Stimulated activated CD8-positive, alpha-beta memory T cell treated with anti-CD3 and anti-CD28 coated beads, Interleukin-7, amount 100 ng/mL, for 1 hour (primary cell): ENCODE measurements around the gene CEP250.
"Not testable (repeated sequence)": the region's sequence is repeated elsewhere in the genome, so short reads cannot be mapped to it uniquely, and the experiment has no call there.

Experiments used
- DNase-seq, 2 donors: peaks; one replicate each; pipeline ENCODE4 v3.0.0-alpha.2; 2020; ENCODE audit warnings: low read depth in 2 of 2

CEP250 gene

GRCh38 chr20:35456700-35457099 lies 1.3 kb downstream of the CEP250 start:
- not testable (repeated sequence) for DNase-seq

- not testable (repeated sequence) for DNase-seq
These were observed 2.1 kb downstream of the CEP250 start for GRCh38 chr20:35457539-35457938.

GRCh38 chr20:35458388-35458787 lies 3.0 kb downstream of the CEP250 start:
- no peak for DNase-seq

GRCh38 chr20:35461620-35462019 lies 6.2 kb downstream of the CEP250 start:
- no peak for DNase-seq

GRCh38 chr20:35462351-35462750 lies 7.0 kb downstream of the CEP250 start:
- no peak for DNase-seq

- DNase-seq = peak in 1 of 2 donors; percentile 27
These were observed 8.3 kb downstream of the CEP250 start for GRCh38 chr20:35463455-35464300.

- DNase-seq = no peak
These were observed 10.6 kb downstream of the CEP250 start for GRCh38 chr20:35465976-35466375.

- no peak for DNase-seq
These were observed 11.5 kb downstream of the CEP250 start for GRCh38 chr20:35466856-35467255.

- no peak for DNase-seq
These were observed 12.2 kb downstream of the CEP250 start for GRCh38 chr20:35467339-35468224.

GRCh38 chr20:35468671-35469334 lies 13.4 kb downstream of the CEP250 start:
- DNase-seq = no peak

- DNase-seq = no peak
These were observed 16.8 kb downstream of the CEP250 start for GRCh38 chr20:35472209-35472608.

- DNase-seq = no peak
These were observed 18.3 kb downstream of the CEP250 start for GRCh38 chr20:35473684-35474083.

- DNase-seq = no peak
These were observed 19.0 kb downstream of the CEP250 start for GRCh38 chr20:35474303-35474871.

- DNase-seq = no peak
These were observed 20.9 kb downstream of the CEP250 start for GRCh38 chr20:35476288-35476687.

- no peak for DNase-seq
These were observed 23.5 kb downstream of the CEP250 start for GRCh38 chr20:35478804-35479472.

GRCh38 chr20:35479798-35480197 lies 24.4 kb downstream of the CEP250 start:
- no peak for DNase-seq

- DNase-seq = no peak
These were observed 32.1 kb downstream of the CEP250 start for GRCh38 chr20:35487479-35487878.

- no peak for DNase-seq
These were observed 34.3 kb downstream of the CEP250 start for GRCh38 chr20:35489717-35490116.

- DNase-seq = peak; percentile 33 to 41
These were observed 35.4 kb downstream of the CEP250 start for GRCh38 chr20:35490736-35491181.

- no peak for DNase-seq
These were observed 36.4 kb downstream of the CEP250 start for GRCh38 chr20:35491823-35492222.

- no peak for DNase-seq
These were observed 37.0 kb downstream of the CEP250 start for GRCh38 chr20:35492352-35492751.
